CD4-positive, CD25-positive, alpha-beta regulatory T cell (primary cell): ENCODE measurements around the gene DOCK1. TPM values are rescaled to one million over a fixed set of nuclear protein-coding genes. Genes with fewer than 3 reads are reported as not detected.

Source experiments
- ATAC-seq, 2 donors: fragments of 150-1000 bp; cut with Tn5 transposase; one replicate each; pipeline ENCODE4 v1.10.0; 2021; ENCODE audit warnings: low read depth in 2 of 2, moderate number of reproducible peaks in 2 of 2, moderate library complexity in 1 of 2
- DNase-seq, 3 donors: peaks; one replicate each; pipeline versions ENCODE4 v3.0.0 to v3.0.0-alpha.2; 2012 to 2022; ENCODE audit warnings: mixed read lengths in 1 of 3
- H3K27ac ChIP-seq: one replicate; pipeline ENCODE4 v1.7.0; 2013; ENCODE audit warnings: mild to moderate bottlenecking, low read length; ENCODE audit not compliant: insufficient read depth, poor library complexity, severe bottlenecking
- H3K27me3 ChIP-seq: one replicate; pipeline ENCODE4 v1.7.0; 2013; ENCODE audit warnings: low read length; ENCODE audit not compliant: control insufficient read depth, insufficient read depth
- H3K36me3 ChIP-seq: one replicate; pipeline ENCODE4 v1.7.0; 2013; ENCODE audit warnings: mild to moderate bottlenecking, low read length, moderate library complexity; ENCODE audit not compliant: control insufficient read depth, insufficient read depth
- H3K4me1 ChIP-seq: 2 replicates; pipeline ENCODE4 v1.7.0; 2013; ENCODE audit warnings: mild to moderate bottlenecking, low read length; ENCODE audit not compliant: insufficient read depth, control insufficient read depth, poor library complexity, severe bottlenecking
- H3K4me3 ChIP-seq: one replicate; pipeline ENCODE4 v1.7.0; 2013; ENCODE audit warnings: low read depth, mild to moderate bottlenecking, low read length, moderate library complexity
- H3K9me3 ChIP-seq, 2 experiments: 1 replicate in 1 of 2; 2 replicates in 1 of 2; pipeline ENCODE4 v1.7.0; 2013; ENCODE audit warnings: low read length in 2 of 2, mild to moderate bottlenecking in 1 of 2, moderate library complexity in 1 of 2; ENCODE audit not compliant: control insufficient read depth in 2 of 2
- H3K27ac Mint-ChIP-seq, 3 donors: one replicate each; pipeline ENCODE4 v1.8.0; 2020 to 2022; ENCODE audit warnings: mild to moderate bottlenecking in 3 of 3, mixed read lengths in 3 of 3, moderate library complexity in 2 of 3
- H3K27me3 Mint-ChIP-seq: one replicate; pipeline ENCODE4 v1.8.0; 2022; ENCODE audit warnings: mild to moderate bottlenecking, mixed read lengths
- H3K36me3 Mint-ChIP-seq: one replicate; pipeline ENCODE4 v1.8.0; 2020; ENCODE audit warnings: mixed read lengths
- H3K4me1 Mint-ChIP-seq, 4 donors: one replicate each; pipeline ENCODE4 v1.8.0; 2020 to 2022; ENCODE audit warnings: mixed read lengths in 4 of 4, mild to moderate bottlenecking in 1 of 4
- H3K4me3 Mint-ChIP-seq, 4 donors: one replicate each; pipeline ENCODE4 v1.8.0; 2020 to 2022; ENCODE audit warnings: mild to moderate bottlenecking in 4 of 4, mixed read lengths in 4 of 4, moderate library complexity in 3 of 4
- H3K9me3 Mint-ChIP-seq, 7 donors: one replicate each; pipeline ENCODE4 v1.8.0; 2020 to 2022; ENCODE audit warnings: mixed read lengths in 7 of 7, mild to moderate bottlenecking in 3 of 7, moderate library complexity in 2 of 7
- polyA plus RNA-seq, 4 donors: library from polyadenylated mRNA; unstranded; fragments of 300-500 nt; fragmentation: Illumina TruSeq; gene quantifications; one replicate each; pipeline ENCODE4 v1.2.3, GENCODE V29; 2021
- total RNA-seq: library from RNA; stranded (reverse); gene quantifications from one replicate; pipeline ENCODE4 v1.2.3, GENCODE V29; 2022

Gene DOCK1
- total RNA-seq (0.20 TPM), polyA plus RNA-seq (not detected)

- Mint-ChIP-seq H3K27me3 (peaks cover 19% of the 10 kb centered on the region), H3K9me3 (peaks cover 0 to 12% (median 0%) of the 10 kb centered on the region in 7 donors), H3K4me1 (peaks cover 0 to 2% (median 0%) of the 10 kb centered on the region in 4 donors), H3K36me3 (no peaks in the 10 kb centered on the region), H3K4me3 (peak within 1 kb of the TSS in 2 of 4 donors; percentile 9 to 63), H3K27ac (no peak within 1 kb of the TSS)
- no peaks in the 10 kb centered on the region for H3K4me1 ChIP-seq
- no peaks in the 10 kb centered on the region for H3K36me3 ChIP-seq
- no peak within 1 kb of the TSS for H3K4me3 ChIP-seq
- no peak for ATAC-seq
- H3K27me3 ChIP-seq = no peaks in the 10 kb centered on the region
- no peak for DNase-seq
- H3K9me3 ChIP-seq = no peaks in the 10 kb centered on the region
- no peak within 1 kb of the TSS for H3K27ac ChIP-seq
Observed at GRCh38 chr10:126904818-126905701, at the start of gene DOCK1. Gene DOCK1, plus strand, starts transcription at chr10:126905428. Its CDS starts 90 bp downstream, at chr10:126905518.

GRCh38 chr10:126857178-126857806 is 47.9 kb upstream of the DOCK1 start:
- no peak overlapping the region for H3K27ac ChIP-seq
- no peaks in the 10 kb centered on the region for H3K4me1 ChIP-seq
- Mint-ChIP-seq H3K27ac (no peak overlapping the region), H3K36me3 (no peaks in the 10 kb centered on the region), H3K4me3 (no peak overlapping the region), H3K27me3 (no peaks in the 10 kb centered on the region), H3K9me3 (peaks cover 3 to 13% (median 4%) of the 10 kb centered on the region in 7 donors), H3K4me1 (no peaks in the 10 kb centered on the region)
- ATAC-seq (no peak), DNase-seq (no peak)
- no peaks in the 10 kb centered on the region for H3K36me3 ChIP-seq
- H3K27me3 ChIP-seq = no peaks in the 10 kb centered on the region
- H3K4me3 ChIP-seq = no peak overlapping the region
- no peaks in the 10 kb centered on the region for H3K9me3 ChIP-seq

GRCh38 chr10:126867567-126868365 is 37.5 kb upstream of the DOCK1 start:
- H3K36me3 ChIP-seq = no peaks in the 10 kb centered on the region
- DNase-seq = no peak
- H3K27ac ChIP-seq = no peak overlapping the region
- no peak for ATAC-seq
- H3K4me3 ChIP-seq = no peak overlapping the region
- no peaks in the 10 kb centered on the region for H3K4me1 Mint-ChIP-seq
- no peaks in the 10 kb centered on the region for H3K27me3 Mint-ChIP-seq
- no peak overlapping the region for H3K27ac Mint-ChIP-seq
- H3K9me3 Mint-ChIP-seq = peaks cover 0 to 7% (median 5%) of the 10 kb centered on the region in 7 donors
- H3K36me3 Mint-ChIP-seq = peaks cover 4% of the 10 kb centered on the region
- no peaks in the 10 kb centered on the region for H3K27me3 ChIP-seq
- H3K4me1 ChIP-seq = no peaks in the 10 kb centered on the region
- H3K9me3 ChIP-seq = no peaks in the 10 kb centered on the region
- H3K4me3 Mint-ChIP-seq = no peak overlapping the region

- H3K9me3 ChIP-seq = no peaks in the 10 kb centered on the region
- H3K27ac ChIP-seq = no peak overlapping the region
- Mint-ChIP-seq H3K27me3 (no peaks in the 10 kb centered on the region), H3K36me3 (peaks cover 4% of the 10 kb centered on the region), H3K4me1 (no peaks in the 10 kb centered on the region), H3K9me3 (peaks cover 0 to 7% (median 4%) of the 10 kb centered on the region in 7 donors), H3K27ac (no peak overlapping the region), H3K4me3 (no peak overlapping the region)
- DNase-seq (no peak), ATAC-seq (no peak)
- no peaks in the 10 kb centered on the region for H3K36me3 ChIP-seq
- H3K4me1 ChIP-seq = no peaks in the 10 kb centered on the region
- no peaks in the 10 kb centered on the region for H3K27me3 ChIP-seq
- no peak overlapping the region for H3K4me3 ChIP-seq
Observed at GRCh38 chr10:126868371-126868770, 36.9 kb upstream of the DOCK1 start.

- H3K36me3 Mint-ChIP-seq = peaks cover 4% of the 10 kb centered on the region
- ATAC-seq (no peak), DNase-seq (no peak)
- no peak overlapping the region for H3K4me3 Mint-ChIP-seq
- H3K9me3 ChIP-seq = no peaks in the 10 kb centered on the region
- no peaks in the 10 kb centered on the region for H3K4me1 ChIP-seq
- H3K36me3 ChIP-seq = no peaks in the 10 kb centered on the region
- no peaks in the 10 kb centered on the region for H3K27me3 ChIP-seq
- H3K27ac ChIP-seq = no peak overlapping the region
- H3K4me3 ChIP-seq = no peak overlapping the region
- no peaks in the 10 kb centered on the region for H3K4me1 Mint-ChIP-seq
- no peak overlapping the region for H3K27ac Mint-ChIP-seq
- no peaks in the 10 kb centered on the region for H3K27me3 Mint-ChIP-seq
- peaks cover 0 to 7% (median 4%) of the 10 kb centered on the region in 7 donors for H3K9me3 Mint-ChIP-seq
Observed at GRCh38 chr10:126872135-126872534, 33.1 kb upstream of the DOCK1 start.

- H3K36me3 ChIP-seq = no peaks in the 10 kb centered on the region
- H3K27me3 ChIP-seq = no peaks in the 10 kb centered on the region
- H3K9me3 Mint-ChIP-seq = peaks cover 0 to 7% (median 4%) of the 10 kb centered on the region in 7 donors
- no peaks in the 10 kb centered on the region for H3K9me3 ChIP-seq
- ATAC-seq = no peak
- no peak overlapping the region for H3K4me3 Mint-ChIP-seq
- no peaks in the 10 kb centered on the region for H3K4me1 ChIP-seq
- no peaks in the 10 kb centered on the region for H3K4me1 Mint-ChIP-seq
- H3K27me3 Mint-ChIP-seq = no peaks in the 10 kb centered on the region
- H3K36me3 Mint-ChIP-seq = peaks cover 4% of the 10 kb centered on the region
- H3K27ac ChIP-seq = no peak overlapping the region
- no peak overlapping the region for H3K4me3 ChIP-seq
- no peak for DNase-seq
- no peak overlapping the region for H3K27ac Mint-ChIP-seq
Observed at GRCh38 chr10:126872768-126873167, 32.5 kb upstream of the DOCK1 start.

- no peaks in the 10 kb centered on the region for H3K4me1 ChIP-seq
- Mint-ChIP-seq H3K27ac (no peak overlapping the region), H3K4me1 (no peaks in the 10 kb centered on the region), H3K4me3 (no peak overlapping the region), H3K9me3 (peaks cover 0 to 12% (median 2%) of the 10 kb centered on the region in 7 donors), H3K36me3 (no peaks in the 10 kb centered on the region), H3K27me3 (no peaks in the 10 kb centered on the region)
- no peak for ATAC-seq
- no peak overlapping the region for H3K4me3 ChIP-seq
- no peak for DNase-seq
- no peaks in the 10 kb centered on the region for H3K36me3 ChIP-seq
- H3K9me3 ChIP-seq = peaks cover 0 to 2% of the 10 kb centered on the region in 2 experiments
- no peaks in the 10 kb centered on the region for H3K27me3 ChIP-seq
- no peak overlapping the region for H3K27ac ChIP-seq
Observed at GRCh38 chr10:126876456-126876855, 28.8 kb upstream of the DOCK1 start.
